ENCODE measurements around the gene INSYN1. TPM values are rescaled to one million over a fixed set of nuclear protein-coding genes. Genes with fewer than 3 reads are reported as not detected.
"Not testable (repeated sequence)": the region's sequence is repeated elsewhere in the genome, so short reads cannot be mapped to it uniquely, and the experiment has no call there.

Gene INSYN1
- total RNA-seq, 1 donor from 2014 or later = 8.1 TPM

DNA sequence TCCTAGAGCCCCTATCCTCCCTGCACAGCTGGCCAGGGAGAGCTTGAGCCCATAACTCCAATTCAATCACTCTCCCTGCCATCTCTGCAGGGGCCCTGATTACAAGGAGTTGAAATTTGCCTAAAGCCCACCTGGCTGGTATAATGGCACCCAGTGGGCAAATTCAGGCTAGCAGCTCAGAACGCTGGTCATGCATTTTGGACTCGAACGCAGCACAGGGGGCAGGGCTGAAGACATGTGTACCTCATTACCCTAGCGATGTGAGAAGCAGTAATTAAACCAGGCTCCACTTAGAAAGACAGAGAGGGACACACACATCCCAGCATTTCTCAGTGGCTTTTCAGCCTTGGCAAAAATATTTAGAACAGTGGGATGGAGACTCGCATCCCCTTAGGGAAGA is 3.2 kb downstream of the INSYN1 start:
- DNase-seq (ENCODE audit: low spot score) = no peak

DNA sequence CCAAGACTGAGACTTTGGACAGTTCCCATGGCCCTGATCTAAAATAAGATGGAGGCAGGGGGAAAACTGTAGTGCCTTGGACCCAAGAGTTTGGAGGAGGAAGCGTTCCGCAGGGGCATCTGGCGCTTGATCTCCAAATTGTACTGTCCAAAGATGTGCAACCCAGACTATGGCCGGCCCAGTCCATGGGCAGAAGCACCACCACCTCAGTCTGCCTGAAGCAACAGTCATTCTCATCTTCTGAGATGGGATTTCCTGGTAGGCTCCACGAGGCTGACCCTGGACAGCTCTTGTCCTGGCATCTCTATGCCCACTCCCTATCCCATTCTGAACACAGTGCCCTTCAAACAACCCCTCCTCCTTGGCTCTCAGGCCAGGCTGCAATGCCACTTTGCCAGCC is 3.6 kb downstream of the INSYN1 start:
- no peak for DNase-seq (ENCODE audit: low spot score)

DNA sequence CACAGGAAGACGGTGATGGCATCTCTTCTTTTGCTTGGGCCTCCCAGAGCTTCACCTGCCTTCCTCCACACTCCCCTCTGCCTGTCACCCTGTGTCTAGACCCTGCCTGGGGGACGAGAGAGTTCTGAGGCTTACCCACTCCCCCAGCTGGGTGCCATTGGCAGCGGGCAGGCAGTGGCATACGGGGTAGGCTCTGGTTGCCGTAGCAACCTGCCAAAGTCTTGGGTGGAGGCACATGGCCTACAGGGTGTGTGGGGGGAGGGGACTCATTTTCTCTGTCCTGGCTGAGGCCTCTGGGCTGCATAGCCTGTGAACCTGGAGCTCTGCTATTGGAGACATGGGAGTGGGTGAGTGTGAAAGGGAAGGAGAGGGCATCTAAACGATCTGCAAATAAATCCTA is 4.4 kb downstream of the INSYN1 start:
- DNase-seq (ENCODE audit: low spot score) = no peak

DNA sequence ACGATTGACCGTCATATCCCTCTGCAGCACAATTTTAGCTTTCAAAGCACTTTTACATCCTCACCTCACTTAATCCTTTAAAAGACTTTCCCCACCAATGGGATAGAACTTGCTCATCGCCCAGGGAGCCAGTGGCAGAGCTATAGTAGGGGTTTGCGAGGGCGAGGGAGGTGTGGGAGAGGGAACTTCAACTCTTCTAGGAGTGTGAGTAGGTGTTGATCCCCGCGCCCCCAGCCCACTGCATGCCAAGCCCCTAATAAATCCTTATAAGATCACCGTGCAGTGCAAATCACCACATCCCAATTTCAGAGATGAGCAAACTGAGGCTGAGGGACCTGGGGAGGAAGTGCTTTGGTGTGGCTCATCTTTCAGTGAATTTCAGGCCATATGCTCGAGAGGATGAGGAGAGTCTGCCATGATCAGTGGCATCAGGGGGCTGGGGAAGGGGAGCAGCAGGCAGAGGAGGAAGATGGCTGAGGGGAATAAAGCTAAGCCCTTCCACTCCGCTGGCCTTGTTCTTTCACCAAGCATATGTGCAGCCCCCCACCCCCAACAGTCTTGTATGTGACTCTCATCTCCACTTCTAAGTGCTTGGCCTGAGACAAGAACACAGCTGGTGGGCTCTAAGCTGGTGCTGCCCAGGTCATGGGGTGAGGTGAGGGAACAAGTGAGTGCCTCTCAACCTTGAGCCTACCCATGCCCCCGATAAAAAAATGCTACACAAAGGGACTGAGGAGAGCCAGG is 5.1 kb downstream of the INSYN1 start:
- DNase-seq (ENCODE audit: low spot score) = no peak

DNA sequence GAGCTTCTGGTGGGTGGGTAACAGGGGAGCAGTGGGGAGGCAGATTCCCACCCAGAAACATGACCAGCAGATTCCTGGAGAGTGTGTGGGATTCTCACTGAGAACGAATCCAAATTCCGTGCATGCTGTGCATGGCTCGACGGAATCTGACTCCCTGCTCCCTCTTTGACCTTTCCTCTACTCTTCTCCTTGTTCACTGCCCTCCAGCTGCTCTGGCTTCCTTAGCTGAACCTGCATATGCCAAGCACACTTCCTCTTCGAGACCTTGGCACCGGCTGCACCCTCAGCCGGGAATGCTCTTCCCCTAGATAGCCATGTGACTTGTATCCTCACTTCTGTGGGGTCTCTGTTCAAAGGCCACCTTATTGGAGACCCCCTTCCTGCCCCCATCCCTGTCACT is 6.3 kb downstream of the INSYN1 start:
- DNase-seq (ENCODE audit: low spot score) = no peak

DNA sequence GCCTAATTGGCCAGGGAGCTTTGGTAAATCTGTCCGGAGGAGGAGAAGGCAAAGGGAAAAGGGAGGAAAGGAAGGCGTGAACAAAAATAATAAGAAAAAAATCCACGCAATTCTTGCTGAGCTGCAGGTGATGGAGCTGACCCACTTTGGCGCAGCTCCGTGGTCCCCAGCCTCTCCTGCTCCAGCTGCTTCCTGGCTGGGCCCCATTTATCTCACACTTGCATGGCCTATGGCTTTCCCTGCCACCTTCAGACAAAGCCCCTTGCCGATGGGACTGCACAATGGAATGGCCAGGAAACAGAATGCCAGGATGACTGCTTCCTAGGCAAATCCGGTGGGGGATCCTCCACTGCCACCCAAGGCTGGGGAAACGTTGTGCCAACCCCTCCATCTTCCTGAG is 6.9 kb downstream of the INSYN1 start:
- DNase-seq (ENCODE audit: low spot score) = no peak

DNA sequence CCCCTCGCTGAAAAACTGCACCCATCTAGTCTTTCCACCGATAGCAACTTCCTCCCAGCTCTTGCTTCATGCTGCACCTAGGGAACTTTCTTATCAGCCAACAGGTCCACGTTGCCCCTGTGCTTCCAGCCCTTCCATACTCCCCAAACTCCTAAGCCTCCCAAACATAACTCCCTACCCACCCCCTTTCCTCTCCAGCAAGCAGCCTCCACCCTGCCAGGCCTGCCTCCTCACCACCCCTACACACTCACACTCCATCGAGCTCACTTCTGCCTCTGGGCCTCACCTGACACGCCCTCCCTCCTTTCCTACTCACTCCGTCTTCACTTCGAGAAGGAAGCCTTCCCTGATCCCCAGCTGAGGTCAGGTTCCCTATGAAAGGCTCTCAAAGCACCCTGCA is 8.1 kb downstream of the INSYN1 start:
- DNase-seq (ENCODE audit: low spot score) = no peak

DNA sequence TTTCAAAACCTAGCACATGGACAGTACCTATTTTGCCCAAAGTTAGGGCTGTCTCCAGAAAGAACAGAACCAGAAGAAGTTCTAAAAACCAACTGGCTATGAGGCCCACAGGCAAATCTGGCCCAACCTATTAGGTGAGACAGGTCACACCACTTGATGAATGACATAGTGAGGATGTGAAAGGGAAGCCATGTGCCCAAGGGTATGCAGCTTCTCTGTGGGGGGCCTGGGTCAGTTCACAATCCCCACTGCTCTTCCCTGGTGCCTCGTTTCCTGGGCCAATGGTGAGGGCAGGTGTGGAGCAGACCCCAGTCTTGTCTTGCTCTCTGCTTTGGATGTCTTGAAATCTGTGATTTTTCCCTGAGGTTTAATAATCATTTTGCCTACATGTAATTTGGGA is 8.9 kb downstream of the INSYN1 start:
- DNase-seq (ENCODE audit: low spot score) = no peak

DNA sequence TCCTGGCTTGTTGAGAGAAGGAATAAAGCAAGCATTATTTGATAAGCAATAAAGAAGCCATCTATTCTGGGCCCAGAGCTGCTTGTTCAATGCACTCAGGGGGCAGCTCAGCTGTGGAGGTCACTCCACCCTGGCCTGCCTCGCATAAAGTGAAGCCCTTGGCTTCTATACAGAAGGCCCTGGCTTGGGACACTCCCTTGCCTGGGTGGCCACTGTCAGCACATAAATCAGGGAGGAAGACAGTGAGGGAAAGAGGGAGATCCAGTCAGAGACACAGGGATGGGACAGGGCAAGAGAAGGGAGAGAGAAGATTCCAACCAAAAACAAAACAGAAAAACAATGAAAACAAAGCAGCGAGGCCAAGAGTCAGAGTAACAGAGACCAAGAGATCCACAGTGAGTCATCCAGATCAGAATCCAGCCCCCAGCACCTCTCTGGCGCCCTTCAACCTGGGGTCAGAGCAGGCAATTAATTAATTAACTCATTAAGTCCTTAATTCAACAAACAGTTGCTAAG is 11.8 kb downstream of the INSYN1 start:
- DNase-seq (ENCODE audit: low spot score) = no peak

DNA sequence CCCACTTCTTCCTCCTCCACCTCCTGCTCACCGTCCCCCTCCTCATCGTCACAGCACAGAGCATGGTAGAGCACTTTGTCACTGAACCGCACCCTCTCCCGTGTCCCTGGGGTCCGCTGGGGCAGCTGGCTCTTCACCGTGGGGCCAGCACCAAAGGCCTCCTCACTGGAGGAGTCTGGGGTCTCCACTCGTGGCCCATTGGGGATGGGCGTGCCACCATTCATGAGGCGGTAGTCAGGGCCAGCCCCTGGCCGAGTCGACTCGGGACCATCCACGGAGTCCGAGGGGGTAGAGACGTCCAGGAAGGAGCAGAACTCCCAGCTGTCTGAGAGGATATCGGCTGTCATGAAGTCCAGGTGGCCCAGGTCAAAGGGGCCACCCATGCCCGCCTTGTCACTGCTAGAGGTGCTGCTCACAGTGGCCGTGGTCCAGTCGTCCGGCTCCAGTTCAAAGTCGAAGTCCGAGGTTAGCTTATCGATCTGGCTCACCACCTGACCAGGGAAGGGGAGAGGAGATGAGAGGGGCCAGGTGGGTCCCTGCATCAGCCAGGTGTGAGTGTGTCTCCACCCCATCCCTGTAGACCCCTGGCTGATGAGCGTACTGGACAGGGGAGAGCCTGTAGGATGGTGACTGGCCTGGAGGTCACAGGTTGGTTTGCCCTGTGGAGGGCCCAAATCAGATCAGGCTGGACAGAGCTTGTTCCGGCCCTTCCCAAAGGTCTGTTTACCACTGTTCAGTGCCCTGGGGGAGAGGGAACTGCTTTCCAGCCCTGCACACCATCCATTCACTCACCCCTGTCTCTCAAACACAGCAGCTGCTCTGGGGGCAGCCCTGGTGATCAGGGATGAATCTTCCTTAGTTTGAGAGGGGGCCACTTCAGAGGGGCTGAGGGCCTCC is 12.8 kb downstream of the INSYN1 start:
- no peak for DNase-seq (ENCODE audit: low spot score)

DNA sequence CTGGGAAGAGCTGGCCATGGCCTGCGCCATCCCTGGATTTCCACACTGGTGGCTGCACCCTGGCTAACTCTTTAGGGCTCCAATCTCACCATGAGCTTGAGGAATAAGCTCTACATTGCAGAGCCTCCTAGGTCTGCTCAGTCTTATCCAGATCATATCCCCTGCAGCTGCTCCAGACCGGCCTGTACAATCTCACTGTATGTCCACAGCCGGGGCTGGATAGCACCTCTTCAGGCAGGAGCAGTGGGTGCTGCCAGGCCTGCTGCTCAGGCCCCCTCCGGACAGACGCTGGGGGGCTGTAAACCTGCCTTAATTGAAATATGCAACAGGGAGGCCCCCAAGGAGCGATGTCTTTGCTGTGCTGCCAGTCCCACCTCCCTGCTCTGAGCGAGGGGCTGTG is 15.6 kb downstream of the INSYN1 start:
- no peak for DNase-seq (ENCODE audit: low spot score)

DNA sequence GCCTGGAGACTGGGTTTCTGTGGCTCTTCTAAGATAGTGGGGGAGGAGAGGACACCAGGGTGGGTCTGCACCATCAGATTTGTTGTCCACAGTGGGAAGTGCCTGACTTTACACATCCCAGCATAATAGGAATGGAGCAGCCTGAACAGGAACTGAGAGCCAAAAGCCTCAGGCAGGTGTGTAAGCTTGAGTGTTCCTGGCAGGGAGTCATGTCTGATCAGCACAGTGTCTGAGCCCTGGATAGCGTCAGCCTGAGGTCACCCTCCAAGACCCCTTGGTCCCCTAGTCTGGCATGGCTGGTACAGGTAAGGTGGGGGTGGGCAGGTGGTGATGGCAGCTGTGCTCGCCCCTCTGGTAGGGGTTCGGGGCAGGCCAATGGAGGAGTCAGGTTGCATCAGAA is 20.2 kb downstream of the INSYN1 start:
- no peak for DNase-seq (ENCODE audit: low spot score)

DNA sequence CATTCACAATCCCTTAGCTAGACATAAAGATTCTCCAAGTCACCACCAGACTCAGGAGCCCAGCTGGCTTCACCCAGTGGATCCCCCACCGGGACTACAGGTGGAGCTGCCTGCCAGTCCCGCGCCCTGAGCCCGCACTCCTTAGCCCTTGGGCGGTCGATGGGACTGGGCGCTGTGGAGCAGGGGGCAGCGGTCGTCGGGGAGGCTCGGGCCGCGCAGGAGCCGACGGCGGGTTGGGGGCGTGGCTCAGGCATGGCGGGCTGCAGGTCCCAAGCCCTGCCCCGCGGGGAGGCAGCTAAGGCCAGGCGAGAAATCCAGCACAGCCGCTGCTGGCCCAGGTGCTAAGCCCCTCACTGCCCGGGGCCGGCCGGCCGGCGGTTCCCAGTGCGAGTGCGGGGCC is 21.1 kb downstream of the INSYN1 start:
- DNase-seq (ENCODE audit: low spot score) = not testable (repeated sequence)

DNA sequence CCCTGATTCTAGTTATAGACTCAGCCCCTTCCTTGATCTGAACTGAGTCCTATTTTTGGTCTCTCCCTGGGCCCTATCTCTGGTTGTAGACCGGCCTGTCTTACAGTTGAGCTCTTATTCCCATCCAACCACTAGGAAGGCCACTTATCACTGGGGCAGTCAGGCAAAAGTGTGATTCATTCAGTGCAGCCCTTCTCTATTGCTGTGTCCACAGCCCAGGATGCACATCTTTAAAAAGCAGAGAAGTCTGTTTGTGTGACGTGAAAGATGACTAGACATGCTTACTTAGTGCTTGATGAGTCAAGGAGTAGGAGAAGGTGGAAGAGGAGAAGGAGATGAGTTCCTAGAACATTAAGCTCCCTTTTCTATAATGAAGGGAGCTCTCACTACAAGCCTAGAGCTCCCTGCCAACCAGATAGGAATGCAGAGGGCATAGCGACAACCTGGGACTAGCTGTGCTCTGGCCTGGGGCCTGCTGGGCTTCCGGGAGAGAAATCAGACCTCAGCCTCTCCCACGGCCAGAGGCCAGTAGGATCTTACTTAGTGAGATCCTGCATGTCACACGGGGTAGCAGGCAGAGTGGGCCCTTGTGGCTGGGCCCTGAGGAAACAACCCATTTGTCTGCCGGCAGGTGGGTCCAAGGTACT is 25.7 kb downstream of the INSYN1 start:
- no peak for DNase-seq (ENCODE audit: low spot score)

DNA sequence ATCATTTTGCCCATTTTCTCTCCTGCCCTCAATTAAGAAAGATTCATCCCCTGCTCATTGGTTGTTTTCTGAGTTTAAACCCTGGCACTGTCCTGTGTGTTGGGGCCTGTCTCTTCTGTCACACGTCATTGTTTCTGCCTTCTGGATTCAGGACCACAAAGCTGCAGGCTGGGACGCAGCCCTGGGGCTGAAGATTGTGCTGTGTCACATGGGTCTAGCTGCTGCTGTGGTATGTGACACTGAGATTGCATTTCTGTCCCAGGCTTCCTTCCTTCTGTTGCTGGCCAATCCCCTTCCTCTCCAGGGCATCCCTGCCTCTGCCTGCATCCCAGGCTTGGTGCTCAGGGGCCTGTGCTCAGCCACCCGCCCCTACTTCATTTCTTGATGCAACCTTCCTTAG is 28.9 kb downstream of the INSYN1 start:
- DNase-seq (ENCODE audit: low spot score) = no peak

DNA sequence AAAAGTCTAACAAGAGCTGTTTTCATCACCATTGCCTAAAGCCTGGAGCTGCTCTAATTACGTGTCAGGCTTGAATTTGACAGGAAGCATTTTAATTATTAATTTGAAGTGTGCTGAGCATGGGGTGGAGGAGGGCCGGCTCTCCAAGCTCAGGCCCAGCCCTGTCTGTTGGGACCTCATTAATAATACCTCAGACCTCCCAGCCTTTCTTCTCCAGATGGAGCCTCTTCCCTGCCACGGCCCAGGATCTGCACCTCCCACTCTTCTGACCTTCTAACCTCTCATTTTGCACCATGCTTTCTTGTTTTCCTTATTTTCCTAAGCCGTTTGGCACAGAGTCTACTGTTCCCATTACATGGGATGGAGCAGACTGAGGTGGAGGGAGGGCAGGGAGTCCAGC is 30.0 kb downstream of the INSYN1 start:
- DNase-seq (ENCODE audit: low spot score) = no peak

DNA sequence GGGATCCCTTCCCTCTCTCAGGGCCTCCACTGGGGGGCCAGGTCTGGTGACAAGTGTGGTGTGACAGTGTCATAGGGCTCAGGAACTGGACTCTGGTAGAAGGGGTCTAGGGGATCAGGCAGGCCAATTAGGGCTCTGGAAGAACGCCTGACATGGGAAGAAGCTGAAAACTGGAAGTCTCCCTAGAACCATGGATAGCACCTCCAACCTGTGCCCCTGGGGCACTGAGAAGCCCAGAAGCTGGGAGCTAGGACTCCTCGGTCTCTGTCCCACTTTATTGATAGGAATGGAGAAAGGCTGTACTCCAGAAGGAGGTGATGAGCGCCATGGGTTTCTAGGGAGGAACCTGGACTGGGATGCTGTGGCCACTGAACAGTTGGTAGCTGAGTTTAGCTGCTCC is 30.7 kb downstream of the INSYN1 start:
- no peak for DNase-seq (ENCODE audit: low spot score)

DNA sequence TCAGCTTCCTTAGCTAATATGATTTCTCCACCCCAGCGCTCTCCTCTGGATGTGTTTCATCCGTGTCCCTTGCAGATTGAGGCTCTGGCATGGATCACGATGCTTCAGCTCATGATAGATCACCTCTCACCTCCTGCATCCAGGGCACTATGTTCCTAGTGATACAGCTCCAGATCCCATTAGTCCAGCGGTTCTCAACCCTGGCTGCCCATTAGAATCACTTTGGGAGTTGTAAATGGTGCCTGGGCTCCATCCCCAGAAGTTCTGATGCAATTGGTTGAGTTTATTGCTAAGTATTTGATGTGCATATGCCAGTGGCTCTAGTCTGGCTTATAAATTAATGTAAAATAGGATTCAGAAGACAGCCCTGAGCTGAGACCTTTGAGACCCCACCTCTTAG is 34.5 kb downstream of the INSYN1 start:
- no peak for DNase-seq (ENCODE audit: low spot score)

DNA sequence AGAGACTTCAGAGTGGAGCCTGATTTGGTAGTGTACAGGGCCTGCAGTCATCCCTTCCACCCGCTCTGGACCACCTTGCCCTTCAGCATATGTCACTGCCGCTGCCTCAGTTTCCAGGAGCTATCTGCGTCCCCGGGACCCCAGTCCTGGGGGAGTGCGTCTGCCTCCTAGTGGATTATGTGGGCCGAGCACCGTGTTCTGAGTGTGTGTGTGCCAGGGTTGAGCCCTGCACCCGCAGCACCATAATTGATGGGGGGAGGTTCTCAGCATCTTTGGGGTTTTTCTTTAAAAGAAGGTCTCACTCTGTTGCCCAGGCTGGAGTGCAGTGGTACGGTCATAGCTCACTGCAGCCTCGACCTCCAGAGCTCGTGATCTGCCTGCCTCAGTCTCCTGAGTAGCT is 35.3 kb downstream of the INSYN1 start:
- DNase-seq (ENCODE audit: low spot score) = no peak

DNA sequence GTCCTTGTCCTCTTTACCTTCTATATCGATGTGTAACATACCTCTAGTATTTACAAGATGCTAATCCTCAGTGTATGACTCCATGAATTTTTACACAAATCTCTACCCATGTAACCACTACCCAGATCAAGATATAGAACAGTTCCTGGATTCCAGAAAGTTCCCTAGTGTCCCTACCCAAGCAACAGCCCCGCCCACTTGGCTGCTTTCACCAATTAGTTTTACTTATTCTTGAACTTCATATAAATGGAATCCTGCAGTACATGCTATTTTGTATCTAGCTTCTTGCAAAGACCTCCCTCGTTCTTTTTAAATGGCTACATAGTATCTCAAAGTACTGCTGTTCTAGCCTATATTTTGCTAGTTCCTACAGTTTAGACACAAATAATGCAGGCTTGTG is 35.9 kb downstream of the INSYN1 start:
- DNase-seq (ENCODE audit: low spot score) = no peak

DNA sequence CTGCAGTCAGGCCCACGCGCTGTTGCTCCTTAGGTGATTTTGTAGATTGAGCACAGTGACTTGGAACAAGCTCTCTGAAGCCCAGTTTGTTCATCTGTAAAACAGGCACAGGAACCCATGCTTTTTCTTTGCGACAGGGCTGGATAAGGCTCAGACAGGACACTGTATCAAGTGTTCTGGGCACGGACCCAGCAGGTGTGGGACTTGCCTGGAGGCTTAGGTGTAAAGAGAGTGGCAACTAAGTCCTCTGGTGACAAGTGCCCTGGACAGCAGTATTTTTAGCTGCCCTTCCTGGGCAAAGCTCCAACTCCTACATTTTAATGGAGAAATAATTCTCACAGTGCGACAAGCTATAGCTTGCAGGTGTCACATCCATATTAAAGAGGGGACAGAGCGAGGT is 36.7 kb downstream of the INSYN1 start:
- DNase-seq (ENCODE audit: low spot score) = no peak

DNA sequence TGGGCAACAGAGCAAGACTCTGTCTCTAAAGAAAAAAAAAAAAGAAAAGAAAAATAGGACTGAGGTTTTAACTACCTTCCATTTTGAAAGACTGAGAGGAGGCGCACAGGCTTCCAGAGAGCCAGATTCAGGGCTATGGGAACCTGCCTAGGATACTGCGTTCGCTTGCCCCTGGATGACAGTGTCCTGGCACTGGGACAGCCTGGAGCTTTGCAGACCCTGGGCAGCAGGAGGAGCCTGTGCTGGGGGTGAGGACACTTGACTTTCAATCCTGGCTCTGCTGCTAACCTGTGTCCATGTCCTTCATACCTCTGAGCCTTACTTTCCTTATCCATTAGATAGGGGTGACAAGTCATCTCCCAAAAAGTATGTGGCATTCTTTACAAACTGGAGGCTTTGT is 37.7 kb downstream of the INSYN1 start:
- DNase-seq (ENCODE audit: low spot score) = no peak
